SK-N-SH treated with all-trans-retinoic acid at 6 μM for 48 hours (cell line): ENCODE data around the gene SDCCAG8.

ENCODE experiments used
- ATAC-seq: fragments of 200-7000 bp; cut with Tn5 transposase; 3 replicates; pipeline ENCODE4 v1.9.1; 2020; ENCODE audit warnings: mild to moderate bottlenecking, moderate library complexity
- BACH2 ChIP-seq: fragments of 250-450 bp; sonication (Bioruptor Pico); IDR thresholded peaks from 2 replicates; pipeline ENCODE4 v1.9.0; 2021; ENCODE audit warnings: mild to moderate bottlenecking, borderline replicate concordance
- CSDC2 ChIP-seq: fragments of 250-450 bp; sonication (Bioruptor Pico); IDR thresholded peaks from 2 replicates; pipeline ENCODE4 v1.5.0; 2020; ENCODE audit warnings: mild to moderate bottlenecking, moderate library complexity
- ESRRG ChIP-seq: fragments of 250-450 bp; sonication (Bioruptor Pico); IDR thresholded peaks from 2 replicates; pipeline ENCODE4 v1.6.1; 2021; ENCODE audit warnings: mild to moderate bottlenecking
- GLIS3 ChIP-seq: fragments of 250-450 bp; sonication (Bioruptor Pico); IDR thresholded peaks from 2 replicates; pipeline ENCODE4 v1.5.0; 2020; ENCODE audit warnings: mild to moderate bottlenecking, moderate library complexity
- ISL1 ChIP-seq: fragments of 250-450 bp; sonication (Bioruptor Pico); IDR thresholded peaks from 2 replicates; pipeline ENCODE4 v2.1.2; 2022; ENCODE audit warnings: mild to moderate bottlenecking, moderate library complexity
- OSR1 ChIP-seq: fragments of 250-450 bp; sonication (Bioruptor Pico); IDR thresholded peaks from 2 replicates; pipeline ENCODE4 v1.8.0; 2022; ENCODE audit warnings: moderate library complexity, mild to moderate bottlenecking, inconsistent platforms
- POU6F1 ChIP-seq: fragments of 250-450 bp; sonication (Bioruptor Pico); IDR thresholded peaks from 2 replicates; pipeline ENCODE4 v1.8.0; 2021; ENCODE audit warnings: low read depth, mild to moderate bottlenecking, moderate library complexity, borderline replicate concordance
- RARB ChIP-seq: fragments of 250-450 bp; sonication (Bioruptor Pico); IDR thresholded peaks from 2 replicates; pipeline ENCODE4 v1.8.0; 2021; ENCODE audit warnings: mild to moderate bottlenecking, moderate library complexity
- SNAI2 ChIP-seq: fragments of 250-450 bp; sonication (Bioruptor Pico); IDR thresholded peaks from 2 replicates; pipeline ENCODE4 v1.5.0; 2020; ENCODE audit warnings: mild to moderate bottlenecking, moderate library complexity
- TCF4 ChIP-seq: fragments of 250-450 bp; sonication (Bioruptor Pico); IDR thresholded peaks from 2 replicates; pipeline ENCODE4 v1.8.0; 2021; ENCODE audit warnings: mild to moderate bottlenecking, moderate library complexity, borderline replicate concordance
- TOX ChIP-seq: fragments of 250-450 bp; sonication (Bioruptor Pico); IDR thresholded peaks from 2 replicates; pipeline ENCODE4 v1.8.0; 2021; ENCODE audit warnings: mild to moderate bottlenecking, moderate library complexity, borderline replicate concordance
- ZFP3 ChIP-seq: fragments of 250-450 bp; sonication (Bioruptor Pico); IDR thresholded peaks from 2 replicates; pipeline ENCODE4 v1.5.0; 2020; ENCODE audit warnings: mild to moderate bottlenecking, moderate library complexity
- ZNF565 ChIP-seq: fragments of 450-650 bp; formaldehyde crosslinking; conservative IDR thresholded peaks from 2 replicates; pipeline ENCODE4 v1.5.0; 2020; ENCODE audit warnings: low read depth, mild to moderate bottlenecking, moderate library complexity
- TF ChIP-seq, protein P1 (sequence below): fragments of 250-450 bp; sonication (Bioruptor Pico); IDR thresholded peaks from 2 replicates; pipeline ENCODE4 v1.5.0; 2020; ENCODE audit warnings: mild to moderate bottlenecking, moderate library complexity
- TF ChIP-seq, protein P2 (sequence below): fragments of 250-450 bp; sonication (Bioruptor Pico); IDR thresholded peaks from 2 replicates; pipeline ENCODE4 v1.5.1; 2021; ENCODE audit warnings: mild to moderate bottlenecking, moderate library complexity

The SDCCAG8 gene

DNA sequence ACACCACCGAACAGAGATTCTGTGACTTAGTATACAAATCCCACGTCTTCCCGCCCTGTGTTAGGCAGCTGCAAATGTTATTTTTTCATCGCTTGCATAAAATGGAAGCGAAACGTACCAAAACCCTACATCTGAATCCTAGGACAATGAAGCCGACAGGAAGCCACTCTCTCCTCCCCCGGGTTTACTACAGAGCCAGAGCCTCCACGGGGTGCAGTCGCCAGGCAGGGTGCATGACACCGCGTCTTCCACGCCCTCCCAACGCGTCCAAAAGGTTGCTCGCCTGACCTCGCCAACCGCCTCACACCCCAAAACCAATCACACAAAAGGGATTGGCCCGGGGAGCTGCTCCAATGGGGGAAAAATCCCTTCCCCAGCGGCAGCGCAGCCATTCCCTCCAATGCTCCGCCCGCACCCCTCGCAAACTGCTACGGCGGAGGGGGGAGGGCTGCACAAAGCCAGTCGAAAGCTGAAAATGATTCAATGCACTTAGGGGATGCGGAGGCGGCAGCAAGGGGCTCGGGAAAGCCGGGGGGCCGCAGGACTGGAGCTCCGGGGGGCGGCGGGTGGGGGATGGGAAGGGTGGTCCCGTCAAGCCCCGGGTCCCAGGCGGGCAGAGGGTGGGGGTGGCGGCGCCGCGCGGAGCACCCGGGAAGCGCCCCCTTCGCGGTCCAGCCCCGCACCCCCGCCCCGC, 1.5 kb upstream of the SDCCAG8 start:
- peak; percentile 7 for ATAC-seq
- TF ChIP-seq BACH2 (CRISPR knock-in tag) (no peak), OSR1 (CRISPR knock-in tag) (no peak), RARB (CRISPR knock-in tag) (no peak), SNAI2 (no peak), ISL1 (CRISPR knock-in tag) (no peak), ESRRG (CRISPR knock-in tag) (no peak), ZNF565 (CRISPR knock-in tag) (no peak), CSDC2 (CRISPR knock-in tag) (no peak)
- TF ChIP-seq, protein P1, sequence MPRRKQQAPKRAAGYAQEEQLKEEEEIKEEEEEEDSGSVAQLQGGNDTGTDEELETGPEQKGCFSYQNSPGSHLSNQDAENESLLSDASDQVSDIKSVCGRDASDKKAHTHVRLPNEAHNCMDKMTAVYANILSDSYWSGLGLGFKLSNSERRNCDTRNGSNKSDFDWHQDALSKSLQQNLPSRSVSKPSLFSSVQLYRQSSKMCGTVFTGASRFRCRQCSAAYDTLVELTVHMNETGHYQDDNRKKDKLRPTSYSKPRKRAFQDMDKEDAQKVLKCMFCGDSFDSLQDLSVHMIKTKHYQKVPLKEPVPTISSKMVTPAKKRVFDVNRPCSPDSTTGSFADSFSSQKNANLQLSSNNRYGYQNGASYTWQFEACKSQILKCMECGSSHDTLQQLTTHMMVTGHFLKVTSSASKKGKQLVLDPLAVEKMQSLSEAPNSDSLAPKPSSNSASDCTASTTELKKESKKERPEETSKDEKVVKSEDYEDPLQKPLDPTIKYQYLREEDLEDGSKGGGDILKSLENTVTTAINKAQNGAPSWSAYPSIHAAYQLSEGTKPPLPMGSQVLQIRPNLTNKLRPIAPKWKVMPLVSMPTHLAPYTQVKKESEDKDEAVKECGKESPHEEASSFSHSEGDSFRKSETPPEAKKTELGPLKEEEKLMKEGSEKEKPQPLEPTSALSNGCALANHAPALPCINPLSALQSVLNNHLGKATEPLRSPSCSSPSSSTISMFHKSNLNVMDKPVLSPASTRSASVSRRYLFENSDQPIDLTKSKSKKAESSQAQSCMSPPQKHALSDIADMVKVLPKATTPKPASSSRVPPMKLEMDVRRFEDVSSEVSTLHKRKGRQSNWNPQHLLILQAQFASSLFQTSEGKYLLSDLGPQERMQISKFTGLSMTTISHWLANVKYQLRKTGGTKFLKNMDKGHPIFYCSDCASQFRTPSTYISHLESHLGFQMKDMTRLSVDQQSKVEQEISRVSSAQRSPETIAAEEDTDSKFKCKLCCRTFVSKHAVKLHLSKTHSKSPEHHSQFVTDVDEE, result no peak

GRCh38 chr1:243254927-243255790, 682 bp upstream of the SDCCAG8 start, which contains the start of gene CEP170:
TSS of gene CEP170 (minus strand) at chr1:243255281. CDS start at chr1:243225280, 30,001 bp downstream.
- ATAC-seq, result peak; percentile 78
- TF ChIP-seq BACH2 (CRISPR knock-in tag), result no peak
- no peak for TF ChIP-seq TCF4 (CRISPR knock-in tag)
- no peak for TF ChIP-seq TOX (CRISPR knock-in tag)
- TF ChIP-seq, all 23 proteins: peak for 0

DNA sequence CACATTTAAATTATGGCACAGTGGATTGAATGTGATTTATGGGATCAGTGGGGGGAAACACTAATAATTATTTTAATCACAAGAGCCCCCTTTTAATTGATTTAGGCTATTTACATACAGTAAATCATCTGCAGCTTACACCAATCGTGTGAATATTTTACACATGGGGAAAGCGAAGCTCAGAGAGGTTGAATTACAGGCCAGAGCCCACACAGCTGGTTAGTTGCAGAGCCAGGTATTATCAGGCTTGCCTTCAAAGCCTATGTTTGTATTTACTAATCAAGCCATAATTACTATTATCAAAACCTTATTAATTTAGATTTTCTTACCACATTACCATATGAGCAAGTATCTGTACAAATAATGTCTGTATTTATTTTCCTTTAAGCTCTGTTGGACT, 749 bp downstream of the SDCCAG8 start:
- TF ChIP-seq ESRRG (CRISPR knock-in tag) (no peak), ZFP3 (no peak), CSDC2 (CRISPR knock-in tag) (no peak)
- TF ChIP-seq, protein P2, sequence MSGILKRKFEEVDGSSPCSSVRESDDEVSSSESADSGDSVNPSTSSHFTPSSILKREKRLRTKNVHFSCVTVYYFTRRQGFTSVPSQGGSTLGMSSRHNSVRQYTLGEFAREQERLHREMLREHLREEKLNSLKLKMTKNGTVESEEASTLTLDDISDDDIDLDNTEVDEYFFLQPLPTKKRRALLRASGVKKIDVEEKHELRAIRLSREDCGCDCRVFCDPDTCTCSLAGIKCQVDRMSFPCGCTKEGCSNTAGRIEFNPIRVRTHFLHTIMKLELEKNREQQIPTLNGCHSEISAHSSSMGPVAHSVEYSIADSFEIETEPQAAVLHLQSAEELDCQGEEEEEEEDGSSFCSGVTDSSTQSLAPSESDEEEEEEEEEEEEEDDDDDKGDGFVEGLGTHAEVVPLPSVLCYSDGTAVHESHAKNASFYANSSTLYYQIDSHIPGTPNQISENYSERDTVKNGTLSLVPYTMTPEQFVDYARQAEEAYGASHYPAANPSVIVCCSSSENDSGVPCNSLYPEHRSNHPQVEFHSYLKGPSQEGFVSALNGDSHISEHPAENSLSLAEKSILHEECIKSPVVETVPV, result no peak
- no peak for ATAC-seq

- ATAC-seq, result no peak
- no peak for TF ChIP-seq GLIS3 (CRISPR knock-in tag)
- TF ChIP-seq, protein P1, result no peak
- no peak for TF ChIP-seq POU6F1
- no peak for TF ChIP-seq ZNF565 (CRISPR knock-in tag)
- TF ChIP-seq SNAI2, result no peak
- TF ChIP-seq OSR1 (CRISPR knock-in tag), result no peak
These were observed 1.3 kb downstream of the SDCCAG8 start for GRCh38 chr1:243257189-243257588.

DNA sequence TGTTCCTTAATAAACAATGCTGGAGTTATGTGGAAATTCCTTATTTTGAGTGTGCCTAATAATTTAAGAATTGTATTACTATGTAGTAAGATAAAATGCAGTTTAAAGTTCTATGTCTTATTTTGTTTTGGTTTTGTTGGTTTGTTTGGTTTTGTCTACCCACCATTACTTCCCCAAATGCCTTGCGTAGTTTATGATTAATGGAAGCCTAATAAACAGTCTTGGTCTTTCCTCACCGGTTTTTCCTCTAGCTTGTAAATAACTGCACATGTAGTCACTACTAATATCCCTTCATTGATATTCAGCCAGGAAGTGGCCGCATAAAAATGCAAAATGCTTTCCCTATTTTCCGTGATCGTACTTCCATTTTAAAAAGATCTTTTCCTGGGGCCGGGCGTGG, 2.9 kb downstream of the SDCCAG8 start:
- TF ChIP-seq ZNF565 (CRISPR knock-in tag), result no peak
- TF ChIP-seq, protein P1, result no peak
- no peak for TF ChIP-seq POU6F1
- TF ChIP-seq, all 23 proteins: peak for 0
- no peak for ATAC-seq
